ENCODE results near the gene PICALM.

GRCh38 chr11:85977751-85978160 is 91.1 kb downstream of the PICALM start:
- TF ChIP-seq CHD2 (IDR thresholded peaks at IDR 0.05; ENCODE audit: low read depth, low read length) (no peak), NFIC (IDR thresholded peaks at IDR 0.05; ENCODE audit: low read length) (no peak), NFE2L1 (CRISPR knock-in tag; IDR thresholded peaks at IDR 0.05; ENCODE audit: borderline replicate concordance) (no peak), FOXM1 (CRISPR knock-in tag; IDR thresholded peaks at IDR 0.05) (no peak), ZNF282 (IDR thresholded peaks at IDR 0.05; ENCODE audit: partially characterized antibody) (no peak), EP300 (IDR thresholded peaks at IDR 0.05; ENCODE audit: low read depth in 2 of 2, low read length in 2 of 2) (no peak), EP300 (CRISPR knock-in tag; IDR thresholded peaks at IDR 0.05; ENCODE audit: borderline replicate concordance) (no peak), RAD21 (CRISPR knock-in tag; IDR thresholded peaks at IDR 0.05) (no peak), TAF1 (CRISPR knock-in tag; IDR thresholded peaks at IDR 0.05) (no peak), YY1 (IDR thresholded peaks at IDR 0.05; ENCODE audit: insufficient read depth, insufficient replicate concordance, low read depth, low read length) (no peak), STAT6 (CRISPR knock-in tag; IDR thresholded peaks at IDR 0.05; ENCODE audit: borderline replicate concordance) (no peak)
